ENCODE results near the gene EXOSC1.
"Not testable (repeated sequence)": the region's sequence is repeated elsewhere in the genome, so short reads cannot be mapped to it uniquely, and the experiment has no call there.

The EXOSC1 gene

DNA sequence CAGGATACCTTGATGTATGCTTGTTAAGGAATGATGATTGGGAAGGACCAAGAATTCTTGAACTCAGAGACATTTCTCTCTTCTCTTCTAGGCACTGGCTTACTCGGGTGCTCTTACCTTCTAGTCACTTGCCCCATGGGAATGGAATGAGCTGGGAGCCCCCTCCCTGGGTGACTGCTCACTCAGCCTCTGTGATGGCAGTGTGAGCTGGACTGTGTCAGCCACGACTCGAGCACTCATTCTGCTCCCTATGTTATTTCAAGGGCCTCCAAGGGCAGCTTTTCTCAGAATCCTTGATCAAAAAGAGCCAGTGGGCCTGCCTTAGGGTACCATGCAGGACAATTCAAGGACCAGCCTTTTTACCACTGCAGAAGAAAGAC, 10.9 kb upstream of the EXOSC1 start:
- no peak for DNase-seq

DNA sequence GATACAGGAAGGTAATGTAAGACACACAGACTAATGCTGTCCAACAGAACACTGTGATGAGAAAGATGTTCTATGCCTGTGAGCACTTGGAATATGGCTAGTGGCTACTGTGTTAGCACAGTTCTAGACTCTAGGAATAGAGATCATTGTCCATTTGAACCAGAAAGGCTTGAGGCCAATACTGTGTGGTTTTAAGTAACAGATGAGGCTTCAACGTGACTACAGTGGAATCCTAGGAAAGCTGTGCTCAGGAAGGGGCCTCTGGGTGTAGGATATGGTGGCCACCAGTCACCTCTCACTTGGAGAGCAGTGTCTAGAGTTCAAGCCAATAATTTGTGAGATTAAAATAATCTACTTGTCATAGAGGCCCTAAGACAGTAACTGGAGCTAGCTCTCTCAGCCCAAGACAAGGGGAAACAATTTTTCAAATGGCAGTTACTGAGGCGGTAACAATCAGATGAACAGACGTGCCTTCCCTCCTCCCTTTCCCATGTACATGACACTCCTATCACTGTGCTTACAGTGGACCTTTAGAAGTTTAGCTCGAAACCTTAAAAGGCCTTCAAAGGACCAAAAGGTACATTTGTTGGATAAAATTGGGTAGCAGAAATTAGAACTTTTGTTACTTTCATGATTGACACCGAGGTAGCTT, 10.4 kb upstream of the EXOSC1 start:
- no peak for DNase-seq

DNA sequence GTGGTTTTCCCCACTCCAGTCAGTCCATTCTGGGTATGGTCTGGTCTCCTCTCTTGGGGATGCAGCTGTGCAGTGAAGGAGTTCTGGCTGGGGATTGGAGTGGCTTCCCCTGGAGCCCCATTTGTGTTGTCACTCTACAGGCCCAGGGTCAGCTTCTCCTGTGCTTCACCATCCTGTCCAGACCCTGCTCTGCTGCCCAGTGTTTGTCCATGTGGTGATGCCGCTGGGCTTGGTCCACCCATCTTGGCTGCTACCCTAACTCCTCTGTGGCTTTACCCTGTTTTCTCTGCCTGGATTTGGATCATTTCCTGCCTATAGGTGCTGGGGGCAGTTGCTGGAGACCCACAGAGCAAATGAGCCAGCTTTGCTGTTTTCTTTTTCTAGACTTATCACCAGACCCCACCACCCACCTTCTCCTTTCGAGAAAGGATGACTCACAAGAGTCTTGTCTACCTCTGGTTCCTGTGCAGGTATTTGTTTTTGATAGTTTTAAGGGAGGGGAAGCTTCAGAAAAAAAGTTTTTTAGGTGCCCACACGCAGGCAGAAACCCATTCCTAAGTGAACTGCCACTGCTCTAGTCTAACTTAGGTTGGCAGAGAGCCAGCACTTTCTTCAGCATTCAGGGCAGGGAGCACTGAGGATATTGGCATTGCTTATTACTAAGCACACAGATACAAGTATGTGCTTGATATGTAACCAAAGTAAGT, 8.7 kb upstream of the EXOSC1 start:
- no peak for DNase-seq

DNA sequence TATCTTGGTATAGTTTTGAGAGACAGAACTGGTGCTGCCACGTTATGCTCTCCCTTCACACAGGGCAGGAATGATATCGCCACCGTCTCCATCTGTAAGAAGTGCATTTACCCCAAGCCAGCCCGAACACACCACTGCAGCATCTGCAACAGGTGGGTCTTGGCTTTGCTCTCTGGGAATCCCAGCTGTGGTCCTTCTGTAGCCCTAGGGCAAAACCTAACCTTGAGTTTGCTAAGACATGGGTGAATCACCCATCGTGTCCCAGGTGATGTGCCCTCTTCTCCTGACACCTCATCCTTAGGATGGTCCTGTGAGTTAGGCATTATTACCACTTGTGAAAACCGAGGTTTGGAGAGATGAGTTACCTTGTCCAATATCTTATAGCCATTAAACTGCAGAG, 6.5 kb upstream of the EXOSC1 start:
- DNase-seq: no peak

DNA sequence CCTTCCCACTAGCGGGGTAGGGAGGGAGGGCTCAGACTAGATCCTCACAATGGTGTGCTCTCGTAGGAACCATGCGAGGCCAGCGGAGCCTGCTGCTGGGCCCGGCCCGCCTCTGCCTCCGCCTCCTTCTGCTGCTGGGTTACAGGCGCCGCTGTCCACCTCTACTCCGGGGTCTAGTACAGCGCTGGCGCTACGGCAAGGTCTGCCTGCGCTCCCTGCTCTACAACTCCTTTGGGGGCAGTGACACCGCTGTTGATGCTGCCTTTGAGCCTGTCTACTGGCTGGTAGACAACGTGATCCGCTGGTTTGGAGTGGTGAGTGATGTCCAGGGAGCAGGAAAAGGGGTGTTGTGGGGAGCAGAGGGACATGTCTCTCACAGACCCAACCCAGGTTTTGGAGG, 5.8 kb upstream of the EXOSC1 start:
- no peak for DNase-seq

DNA sequence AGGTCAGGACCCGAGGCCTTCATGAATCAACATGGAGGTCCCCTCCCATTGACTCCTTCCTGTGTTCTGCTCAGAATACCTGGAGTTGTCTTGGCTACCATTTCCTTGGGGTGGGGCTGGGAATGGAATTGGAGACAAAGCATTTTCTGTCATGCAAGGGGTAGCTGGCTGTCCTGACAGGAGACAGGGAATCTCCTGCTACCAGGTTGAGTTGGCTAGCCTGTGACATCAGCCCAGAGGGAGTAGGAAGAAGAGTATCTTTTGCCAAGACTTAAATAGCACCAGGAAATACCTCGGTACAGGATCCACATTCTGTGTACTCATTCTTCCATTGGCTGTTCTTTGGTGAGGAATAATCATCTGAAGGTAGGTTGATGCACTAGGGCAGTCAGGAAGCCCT, 5.0 kb upstream of the EXOSC1 start:
- no peak for DNase-seq

DNA sequence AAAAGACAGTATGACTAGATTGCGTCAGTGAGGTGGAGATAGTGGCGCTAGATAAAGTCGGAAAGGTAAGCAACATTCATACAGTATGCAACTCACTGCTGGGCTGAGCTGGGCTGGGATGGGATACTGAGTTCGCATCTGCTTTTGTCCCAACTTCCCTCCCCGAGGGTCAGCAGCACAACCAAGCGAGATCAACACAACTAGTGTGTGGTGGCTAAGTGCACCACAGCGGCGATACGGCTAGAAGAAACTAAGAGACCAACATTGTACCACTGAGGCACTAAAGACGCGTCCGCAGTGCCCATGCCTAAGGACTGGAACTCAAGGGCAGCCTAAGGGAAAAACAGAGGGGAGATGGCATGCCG, 467 bp downstream of the EXOSC1 start:
- no peak for DNase-seq

DNA sequence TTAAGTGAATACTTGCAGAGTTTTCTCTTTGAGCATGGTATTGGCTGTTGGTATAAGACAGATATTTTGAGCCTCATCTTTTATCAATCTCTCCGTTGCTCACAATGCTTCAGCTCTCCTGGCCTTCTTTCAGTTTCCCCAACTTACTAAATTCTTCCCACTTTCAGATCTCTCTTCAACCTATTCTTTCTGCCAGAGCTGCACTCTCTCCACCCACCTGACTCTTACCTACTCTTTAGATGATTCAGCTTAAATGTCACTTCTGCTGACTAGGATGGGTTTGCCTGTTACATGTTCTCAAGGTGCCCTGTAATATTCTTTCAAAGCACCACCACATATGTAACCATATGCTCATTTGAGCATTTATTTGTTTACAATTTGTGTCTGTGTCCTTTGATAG, 1.6 kb downstream of the EXOSC1 start:
- no peak for DNase-seq

DNA sequence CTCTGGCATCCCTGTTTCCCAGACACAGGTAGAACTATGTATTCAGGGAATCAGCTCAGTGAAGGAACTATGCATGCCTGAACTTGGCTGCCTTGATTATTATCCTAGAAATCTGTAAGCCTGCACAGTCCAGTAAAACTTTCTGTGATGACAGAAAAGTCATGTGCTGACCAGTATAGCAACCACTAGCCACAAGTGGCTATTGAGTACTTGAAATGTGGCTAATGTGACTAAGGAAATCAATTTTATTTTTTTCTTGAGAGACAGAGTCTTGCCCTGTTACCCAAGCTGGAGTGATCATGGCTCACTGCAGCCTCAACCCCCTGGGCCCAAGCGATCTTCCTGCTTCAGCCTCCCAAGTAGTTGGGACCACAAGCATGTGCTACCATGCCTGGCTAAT, 3.5 kb downstream of the EXOSC1 start:
- no peak for DNase-seq

DNA sequence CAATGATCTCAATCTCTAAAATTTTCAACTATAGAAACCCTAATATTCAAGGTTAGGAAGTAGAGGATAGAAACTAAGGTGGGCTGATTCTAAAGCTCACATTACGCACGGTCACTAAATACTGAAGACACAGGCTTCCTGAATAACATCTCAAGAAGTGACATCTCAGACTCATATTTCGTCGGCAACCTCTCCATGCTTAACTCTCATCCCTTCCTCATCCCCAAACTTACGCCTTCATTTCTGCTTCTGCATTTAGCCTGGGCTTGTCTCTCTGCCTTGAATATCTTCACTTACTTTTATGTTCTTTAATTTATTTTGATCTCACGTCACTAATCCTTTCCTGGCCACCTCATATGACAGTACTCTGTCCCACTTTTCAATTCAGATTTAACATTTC, 10.6 kb downstream of the EXOSC1 start:
- DNase-seq: no peak

DNA sequence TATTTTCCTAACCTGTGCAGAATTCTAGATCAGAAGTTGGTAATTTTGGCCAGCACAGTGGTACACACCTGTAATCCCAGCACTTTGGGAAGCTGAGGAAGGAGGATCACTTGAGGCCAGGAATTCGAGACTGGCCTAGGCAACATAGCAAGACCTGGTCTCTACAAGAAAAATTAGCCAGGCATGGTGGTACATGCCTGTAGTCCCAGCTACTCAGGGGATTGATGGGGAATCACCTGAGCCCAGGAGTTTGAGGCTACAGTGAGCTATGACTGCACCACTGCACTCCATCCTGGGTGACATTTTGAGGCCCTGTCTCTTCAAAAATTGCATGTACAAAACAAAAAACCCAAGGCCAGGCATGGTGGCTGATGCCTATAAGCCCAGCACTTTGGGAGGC, 11.2 kb downstream of the EXOSC1 start:
- DNase-seq: no peak

DNA sequence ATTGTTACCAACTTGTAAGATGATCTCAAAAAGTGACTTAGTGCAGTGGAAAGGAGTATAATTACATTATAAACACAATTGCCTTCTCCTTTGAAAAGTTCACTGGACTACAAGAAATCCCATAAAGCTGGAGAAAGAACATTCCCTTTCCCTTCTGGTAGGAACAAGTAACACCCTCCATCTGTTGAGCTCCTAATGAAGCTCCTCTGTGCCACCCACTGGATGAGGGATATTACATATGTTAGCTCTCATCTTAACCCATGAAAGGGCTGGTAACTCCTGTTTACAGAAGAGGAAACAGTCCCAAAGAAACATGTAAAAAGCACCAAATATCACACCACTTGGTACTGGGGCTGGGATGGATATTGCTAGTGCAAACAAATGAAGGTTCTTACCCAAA, 11.8 kb downstream of the EXOSC1 start:
- no peak for DNase-seq

DNA sequence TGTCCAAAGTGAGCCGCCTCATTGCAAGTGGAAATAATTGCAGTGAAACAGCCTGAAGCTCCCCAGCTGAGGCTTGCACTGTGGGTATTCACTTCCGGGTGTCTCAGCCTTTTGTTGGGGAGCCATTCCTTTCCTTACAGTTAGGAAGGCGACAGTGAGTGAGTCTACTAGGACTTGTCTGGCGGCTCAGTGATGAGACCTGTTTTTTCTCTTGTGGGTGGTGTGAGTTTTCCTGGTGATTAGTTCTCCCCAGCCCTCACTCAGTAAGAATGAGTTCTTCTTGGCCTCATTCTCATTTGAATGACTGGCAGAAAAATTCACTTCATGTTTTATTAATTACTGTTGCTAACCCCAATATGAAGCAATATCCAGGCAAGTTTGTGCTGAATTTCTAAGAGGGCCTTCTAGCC, 17.2 kb downstream of the EXOSC1 start:
- no peak for DNase-seq

DNA sequence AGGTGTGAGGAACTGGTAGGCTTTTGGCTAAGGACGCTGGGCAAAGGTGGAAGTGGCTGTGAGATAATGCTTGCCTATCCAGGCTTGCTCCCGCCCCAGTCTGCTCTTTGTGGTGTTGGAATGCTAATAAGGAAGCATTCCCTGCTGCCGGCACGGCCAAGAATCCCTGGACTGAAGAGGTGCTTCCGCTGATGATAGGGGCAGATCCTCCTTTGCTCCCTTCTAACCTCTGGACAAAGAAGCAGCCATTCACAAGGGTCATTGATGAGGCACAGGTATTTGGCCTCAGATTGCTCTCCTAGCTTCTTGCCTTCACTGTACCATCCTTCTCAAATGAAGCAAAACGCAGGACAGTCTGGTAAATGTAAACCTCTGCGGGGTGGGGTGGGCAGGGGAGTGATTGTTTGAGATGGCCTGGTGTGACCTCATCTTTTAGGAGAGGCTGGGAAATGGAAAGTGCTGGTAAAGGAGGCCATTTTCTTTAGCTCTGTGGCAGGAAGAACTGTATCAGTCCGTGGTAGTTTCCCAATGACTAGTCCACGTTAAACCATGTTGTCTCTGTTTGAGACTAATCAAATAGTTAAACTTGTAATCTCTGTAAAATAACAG, 18.1 kb downstream of the EXOSC1 start:
- DNase-seq: no peak

DNA sequence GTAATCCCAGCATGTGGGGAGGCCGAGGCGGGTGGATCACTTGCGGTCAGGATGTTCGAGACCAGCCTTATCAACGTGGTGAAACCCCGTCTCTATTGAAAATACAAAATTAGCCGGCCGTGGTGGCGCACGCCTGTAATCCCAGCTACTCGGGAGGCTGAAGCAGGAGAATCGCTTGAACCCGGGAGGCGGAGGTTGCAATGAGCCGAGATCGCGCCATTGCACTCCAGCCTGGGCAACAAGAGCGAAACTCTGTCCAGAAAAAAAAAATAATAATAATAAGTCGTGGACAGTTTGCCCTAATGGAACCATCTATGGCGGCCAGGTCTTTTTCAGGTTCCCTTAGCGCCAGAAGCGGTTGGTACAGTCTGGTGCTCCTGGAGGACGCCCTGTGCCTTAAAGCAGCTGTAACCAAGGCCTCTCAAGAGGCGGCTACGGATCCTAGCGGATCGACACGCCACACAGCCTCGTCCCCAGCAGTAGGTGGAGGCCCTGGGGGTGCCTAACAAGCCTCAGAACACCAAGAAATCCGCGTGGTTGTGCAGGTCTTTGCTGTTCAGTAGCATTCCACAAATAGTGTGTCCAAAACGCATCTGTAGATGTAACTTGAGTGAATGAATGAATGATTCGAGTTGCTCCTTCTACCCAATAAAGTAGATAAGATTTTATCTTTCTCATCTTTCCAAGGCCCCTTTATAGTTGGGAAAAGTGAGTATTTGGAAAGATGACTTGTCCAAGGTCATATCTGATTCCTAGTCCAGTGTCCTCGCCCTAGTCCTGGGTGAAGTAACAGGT, 18.8 kb downstream of the EXOSC1 start:
- no peak for DNase-seq

DNA sequence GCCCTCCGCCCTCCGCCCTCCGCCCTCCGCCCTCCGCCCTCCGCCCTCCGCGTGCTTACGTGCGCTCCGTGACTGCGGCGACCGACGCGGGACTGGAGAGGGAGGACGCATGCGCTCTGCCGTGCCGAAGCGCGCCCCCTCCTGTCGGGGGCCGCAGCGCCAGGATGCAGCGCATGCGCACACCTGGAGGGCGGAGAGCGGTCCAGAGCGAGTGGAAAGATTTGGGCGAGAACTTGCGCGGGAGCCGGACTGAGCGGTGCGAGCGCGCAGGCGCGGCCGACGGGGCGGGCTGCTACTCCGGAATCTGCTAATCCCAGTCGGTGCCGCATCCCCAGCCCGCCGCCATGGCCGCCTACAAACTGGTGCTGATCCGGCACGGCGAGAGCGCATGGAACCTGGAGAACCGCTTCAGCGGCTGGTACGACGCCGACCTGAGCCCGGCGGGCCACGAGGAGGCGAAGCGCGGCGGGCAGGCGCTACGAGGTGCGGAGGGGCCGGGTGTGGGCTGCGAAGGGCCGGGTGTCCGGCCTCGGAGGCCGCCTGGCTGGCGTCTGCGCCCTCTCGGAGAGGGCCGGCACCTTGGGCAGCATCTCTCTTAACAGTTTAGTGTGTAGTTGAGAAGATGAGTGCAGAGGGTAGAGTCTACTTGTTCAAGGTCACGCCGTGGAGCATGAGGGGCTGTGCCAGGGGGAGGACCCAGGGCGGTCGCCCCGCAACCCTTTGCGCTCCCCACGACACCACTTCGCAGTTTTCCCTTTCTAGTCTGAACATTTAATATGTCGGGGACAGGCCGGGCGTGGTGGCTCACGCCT, 19.6 kb downstream of the EXOSC1 start, which contains the start of gene PGAM1:
TSS of gene PGAM1 (plus strand) at position 228 of the 812 bp plus-strand sequence. CDS start at position 345, 117 bp downstream.
- DNase-seq: peak; percentile 94

DNA sequence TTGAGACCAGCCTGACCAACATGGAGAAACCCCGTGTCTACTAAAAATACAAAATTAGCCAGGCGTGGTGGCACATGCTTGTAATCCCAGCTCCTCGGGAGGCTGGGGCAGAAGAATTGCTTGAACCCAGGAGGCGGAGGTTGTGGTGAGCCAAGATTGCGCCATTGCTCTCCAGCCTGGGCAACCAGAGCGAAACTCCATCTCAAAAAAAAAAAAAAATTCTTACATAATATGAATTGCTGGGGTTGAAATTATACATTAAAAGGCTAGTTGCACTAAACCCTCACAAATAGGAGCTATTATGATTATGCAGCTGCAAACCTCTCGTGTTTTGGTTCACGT, 22.1 kb downstream of the EXOSC1 start:
- not testable (repeated sequence) for DNase-seq

DNA sequence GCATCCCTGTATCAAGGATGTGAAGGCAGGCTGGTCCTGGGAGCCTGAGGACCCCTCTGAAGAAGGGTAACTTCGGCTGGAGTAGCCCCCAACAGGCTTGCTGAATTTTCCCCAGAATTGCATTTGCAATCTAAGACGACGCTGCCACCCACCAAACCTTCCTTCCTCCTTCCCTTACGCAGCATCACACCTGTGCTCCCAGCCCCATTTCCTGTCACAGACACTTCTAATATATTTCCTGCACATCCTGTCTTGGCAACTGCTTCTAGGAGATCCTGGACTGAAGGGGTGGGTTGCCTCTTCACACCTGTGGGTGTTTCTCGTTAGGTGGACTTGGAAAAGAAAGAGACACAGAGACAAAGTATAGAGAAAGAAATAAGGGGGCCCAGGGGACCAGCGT, 29.2 kb downstream of the EXOSC1 start:
- no peak for DNase-seq

DNA sequence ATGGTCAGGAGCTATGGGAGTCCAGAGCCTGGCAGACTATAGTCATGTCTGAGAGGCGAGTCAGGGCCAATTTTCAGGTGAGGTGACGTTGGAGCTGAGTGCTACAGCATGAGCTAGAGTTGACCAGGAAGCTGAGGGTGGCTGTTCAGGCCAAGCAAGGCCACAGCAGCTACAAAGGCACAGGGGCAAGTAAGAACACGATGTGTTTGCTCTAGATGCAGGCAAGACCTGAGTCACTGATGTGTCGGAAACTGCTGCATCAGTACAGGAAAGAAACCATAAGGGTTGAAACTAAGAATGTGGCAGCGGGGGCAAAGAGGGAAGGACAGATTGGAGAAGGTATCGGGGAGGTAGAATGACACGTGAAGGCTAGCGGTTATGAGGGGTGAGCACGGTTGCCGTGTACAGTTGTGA, 32.9 kb downstream of the EXOSC1 start:
- no peak for DNase-seq

DNA sequence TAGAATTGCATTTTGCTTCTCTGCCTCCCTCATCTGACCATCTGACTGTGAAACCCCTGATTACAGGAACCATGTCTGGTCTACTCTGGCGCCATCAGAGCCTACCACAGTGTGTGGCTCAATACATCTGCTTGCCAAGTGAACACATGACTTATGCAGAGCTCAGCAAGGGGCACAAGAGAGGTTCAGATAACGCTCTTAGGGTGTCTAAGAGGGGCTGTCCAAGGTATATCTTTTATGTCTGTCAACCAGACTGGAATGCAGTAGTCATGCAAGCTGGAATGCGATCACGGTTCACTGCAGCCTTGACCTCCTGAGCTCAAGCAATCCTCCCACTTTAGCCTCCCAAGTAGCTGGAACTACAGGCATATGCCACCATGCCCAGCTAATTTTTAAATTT, 34.4 kb downstream of the EXOSC1 start:
- DNase-seq: no peak

DNA sequence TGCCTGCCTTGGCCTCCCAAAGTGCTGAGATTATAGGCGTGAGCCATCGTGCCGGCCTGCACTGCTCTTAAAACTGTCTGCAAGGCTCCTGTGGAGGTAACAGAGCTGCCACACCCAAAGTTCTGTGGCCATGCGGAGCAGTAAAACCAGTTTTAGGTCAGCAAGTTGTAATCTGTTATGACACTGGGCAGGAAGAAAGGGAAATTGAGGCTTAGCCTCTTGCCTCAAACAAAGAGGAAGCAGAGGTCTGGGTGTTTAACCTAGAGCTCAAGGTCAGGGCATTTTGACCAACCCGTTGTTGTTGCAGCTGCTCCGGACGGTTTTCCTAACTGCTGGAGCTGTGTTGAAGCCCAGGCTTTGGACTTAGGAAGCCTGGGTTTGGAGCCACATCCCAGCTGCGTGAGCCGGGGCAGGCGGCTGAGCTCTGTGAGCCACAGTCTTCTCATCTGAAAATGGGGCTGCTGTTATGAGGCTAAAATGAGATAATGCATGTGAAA, 37.3 kb downstream of the EXOSC1 start:
- DNase-seq: no peak

DNA sequence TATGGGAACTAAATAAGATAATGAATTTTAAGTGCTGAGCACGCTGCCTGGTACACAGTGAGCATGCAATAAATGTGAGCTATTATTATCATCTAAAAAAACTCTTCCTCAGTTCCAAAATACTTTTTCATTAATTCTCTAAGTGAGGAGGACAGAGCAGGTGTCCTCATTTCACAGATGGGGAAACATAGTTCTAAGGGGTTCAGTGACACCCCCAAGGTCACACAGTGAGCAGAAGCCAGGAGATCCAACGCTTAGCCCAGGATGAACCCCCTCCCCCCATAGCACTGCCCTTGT, 37.9 kb downstream of the EXOSC1 start:
- DNase-seq: no peak
